ENCODE data around the gene MGAT4C.
"Not testable (repeated sequence)": the region's sequence is repeated elsewhere in the genome, so short reads cannot be mapped to it uniquely, and the experiment has no call there.

Gene MGAT4C

DNA sequence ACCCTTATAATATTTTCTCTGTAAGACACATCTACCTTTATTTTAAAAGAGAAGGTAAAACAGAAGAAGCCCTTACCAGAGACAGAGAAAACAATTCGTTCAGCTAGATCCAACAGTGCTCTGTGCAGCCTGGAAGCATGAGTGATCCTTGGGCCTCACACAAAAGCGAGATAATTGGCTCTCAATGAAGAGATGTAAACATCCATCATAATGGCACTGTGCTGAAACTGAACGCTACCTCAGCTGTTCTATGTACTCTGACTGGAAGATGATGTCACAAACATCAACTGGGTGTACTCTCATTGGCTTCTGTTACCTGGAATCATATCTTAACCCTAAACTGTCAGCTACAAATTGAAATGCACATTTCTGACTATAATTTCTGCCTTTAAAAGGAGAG is at the start of gene MGAT4C:
Gene MGAT4C (minus strand): TSS at position 229 of the 400 bp plus-strand sequence.
- DNase-seq, result no peak

DNA sequence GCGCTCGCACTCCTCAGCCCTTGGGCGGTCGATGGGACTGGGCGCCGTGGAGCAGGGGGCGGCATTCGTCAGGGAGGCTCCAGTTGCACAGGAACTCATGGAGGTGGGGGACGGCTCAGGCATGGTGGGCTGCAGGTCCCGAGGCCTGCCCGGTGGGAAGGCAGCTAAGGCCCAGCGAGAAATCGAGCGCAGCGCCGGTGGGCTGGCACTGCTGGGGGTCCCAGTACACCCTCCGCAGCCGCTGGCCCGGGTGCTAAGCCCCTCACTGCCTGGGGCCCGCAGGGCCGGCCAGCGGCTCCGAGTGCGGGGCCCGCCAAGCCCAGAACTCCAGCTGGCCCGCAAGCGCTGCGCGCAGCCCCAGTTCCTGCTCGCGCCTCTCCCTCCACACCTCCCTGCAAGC is 40.2 kb upstream of the MGAT4C start:
- not testable (repeated sequence) for DNase-seq

GRCh38 chr12:86293682-86294240 is 37.6 kb upstream of the MGAT4C start:
- DNase-seq, result no peak

DNA sequence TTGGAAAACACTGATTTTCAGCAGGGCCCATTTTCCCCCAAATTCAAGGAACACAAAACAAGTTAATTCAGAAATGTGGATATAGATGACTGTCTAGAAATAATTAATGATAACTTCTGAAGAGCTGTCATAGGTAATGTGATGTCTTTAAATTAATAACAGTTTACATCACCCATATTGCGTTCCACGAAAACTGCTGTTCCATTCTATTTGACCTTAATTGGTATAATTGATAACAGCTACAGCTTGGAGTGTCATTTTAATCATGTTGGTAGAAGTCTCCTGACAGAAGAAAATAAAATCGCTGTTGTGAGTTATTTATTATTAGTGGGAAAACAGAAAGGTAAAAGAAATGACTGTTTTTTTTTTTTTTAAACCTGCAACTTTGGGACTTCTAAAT is 36.3 kb upstream of the MGAT4C start:
- DNase-seq, result no peak

- DNase-seq, result no peak
Measured at GRCh38 chr12:86290615-86291014, 34.4 kb upstream of the MGAT4C start.

DNA sequence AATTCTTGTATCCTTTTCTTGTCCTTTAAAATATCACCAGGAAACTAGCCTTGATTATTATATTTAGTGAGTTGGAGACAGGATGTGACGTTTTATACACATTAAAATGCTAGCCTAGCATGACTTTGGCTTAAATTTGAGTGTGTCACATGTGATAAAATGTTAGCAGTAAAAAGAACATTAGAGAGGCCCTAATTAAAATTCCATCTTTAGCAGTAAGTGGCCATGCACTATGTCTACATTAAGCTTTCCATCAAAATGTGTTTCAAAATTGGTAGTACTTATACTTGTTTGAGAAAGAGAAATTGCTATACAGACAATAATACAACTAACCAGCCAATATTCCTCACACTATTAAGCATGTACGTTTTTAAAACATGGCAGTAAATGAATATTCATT is 29.9 kb upstream of the MGAT4C start:
- no peak for DNase-seq

DNA sequence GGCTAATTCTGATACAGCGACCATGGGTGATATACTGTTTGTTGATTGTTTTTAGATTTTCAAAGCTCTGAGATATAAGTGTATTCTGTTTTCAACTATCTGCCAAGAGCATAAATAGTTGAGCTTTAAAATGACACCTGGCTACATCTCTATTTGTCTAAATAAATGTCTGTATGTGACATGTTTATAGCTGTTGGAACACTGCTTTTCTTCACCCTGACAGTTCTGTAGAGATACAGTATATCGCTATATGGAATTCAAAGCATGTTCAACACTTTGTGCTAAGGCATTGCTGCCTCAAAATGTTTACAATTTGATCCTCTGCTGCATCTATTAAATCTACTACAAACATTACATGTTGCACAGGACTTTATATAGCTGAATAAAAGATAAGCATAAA is 27.4 kb upstream of the MGAT4C start:
- DNase-seq, result no peak

DNA sequence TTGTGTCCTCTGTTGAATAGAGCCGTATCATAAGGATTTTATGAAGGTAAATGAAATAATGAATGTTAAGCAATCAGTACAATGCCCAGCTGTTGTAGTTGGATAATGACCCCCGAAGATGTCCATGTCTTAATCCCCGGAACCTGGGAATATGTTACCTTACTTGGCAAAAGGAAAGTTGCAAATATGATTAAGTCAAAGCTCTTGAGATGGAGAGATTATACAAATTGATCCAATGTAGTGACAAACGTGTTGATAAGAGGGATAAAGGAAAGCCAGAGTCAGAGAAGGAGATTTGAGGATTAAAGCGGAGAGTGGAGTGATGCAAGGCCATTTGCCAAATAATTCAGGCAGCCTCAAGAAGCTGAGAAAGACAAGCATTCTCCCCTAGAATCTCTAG is 19.2 kb upstream of the MGAT4C start:
- DNase-seq, result no peak

DNA sequence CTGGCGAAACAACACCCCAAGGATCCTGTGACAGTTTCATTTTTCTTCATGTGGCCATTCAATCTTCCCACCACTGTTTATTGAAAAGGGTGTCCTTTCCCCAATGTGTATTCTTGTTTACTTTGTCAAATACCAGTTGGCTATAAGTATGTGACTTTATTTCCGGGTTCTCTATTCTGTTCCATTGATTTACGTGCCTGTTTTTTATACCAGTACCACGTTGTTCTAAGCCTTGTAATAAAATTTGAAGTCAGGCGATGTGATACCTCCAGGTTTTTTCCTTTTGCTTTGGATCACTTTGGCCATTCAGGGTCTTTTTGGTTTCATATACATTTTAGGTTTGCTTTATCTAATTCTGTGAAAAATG is 9.1 kb upstream of the MGAT4C start:
- no peak for DNase-seq

DNA sequence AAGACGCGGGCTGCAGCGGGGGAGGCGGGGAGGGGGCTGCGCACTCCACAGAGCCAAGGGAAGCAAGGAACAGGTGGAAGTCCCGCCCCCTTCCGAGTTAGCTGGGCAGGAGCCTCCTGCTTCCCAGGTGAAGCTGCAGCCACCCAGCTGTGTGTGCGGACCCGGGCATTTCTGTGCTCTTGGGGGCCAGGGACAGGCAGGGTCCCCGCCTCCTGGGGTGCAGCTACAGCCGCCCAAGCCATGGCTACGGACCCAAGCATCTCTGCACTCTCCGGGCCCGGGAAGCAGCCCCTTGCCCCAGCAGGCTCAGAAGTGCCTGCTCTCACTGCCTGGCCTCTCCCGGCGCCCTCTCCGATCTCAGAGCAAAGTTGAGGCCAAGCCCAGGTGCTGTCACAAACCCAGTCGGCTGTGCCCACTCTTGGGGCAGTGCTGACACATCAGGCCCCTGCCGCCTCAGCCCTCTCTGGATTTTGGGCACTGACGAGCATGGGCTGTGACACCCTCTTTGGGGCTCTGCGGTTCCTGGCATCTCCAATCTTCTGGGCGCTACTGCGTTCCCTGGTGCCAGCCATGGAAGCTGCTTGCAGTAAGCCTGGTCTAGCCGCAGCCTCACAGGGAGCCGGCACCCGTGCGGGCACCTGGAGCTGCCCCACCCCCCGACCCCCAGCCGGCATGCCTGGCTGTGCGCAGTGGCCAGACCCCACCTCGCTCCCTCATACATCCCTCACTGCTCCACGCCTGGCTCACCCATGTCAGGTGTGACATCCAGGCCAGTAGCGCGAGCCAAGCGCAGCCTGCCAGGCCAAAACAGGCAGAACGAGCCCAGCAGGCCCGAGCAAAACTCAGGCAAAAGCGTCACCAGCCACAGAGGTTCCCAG is 8.5 kb upstream of the MGAT4C start:
- DNase-seq, result no peak

GRCh38 chr12:86261578-86261977 is 5.4 kb upstream of the MGAT4C start:
- no peak for DNase-seq

GRCh38 chr12:86261142-86261541 is 5.0 kb upstream of the MGAT4C start:
- DNase-seq, result no peak

DNA sequence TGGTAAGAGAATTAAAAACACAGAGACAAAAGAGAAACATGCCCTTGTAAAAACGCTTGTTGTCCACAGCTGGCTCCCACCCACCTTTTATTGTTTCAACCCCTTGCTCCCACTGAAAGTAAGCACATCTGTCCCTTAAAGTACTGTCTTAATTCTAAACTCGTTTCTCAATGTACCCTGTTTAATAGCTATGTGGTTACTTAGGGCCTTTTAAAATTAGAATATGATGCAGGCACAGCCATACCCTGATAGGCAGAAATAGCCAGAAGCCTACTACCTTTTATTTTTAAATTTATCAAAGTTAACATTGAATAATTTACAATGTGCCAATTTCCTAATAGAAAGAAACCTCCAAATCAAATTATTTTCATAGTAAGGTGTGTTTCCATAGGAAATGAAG is 4.0 kb upstream of the MGAT4C start:
- no peak for DNase-seq

DNA sequence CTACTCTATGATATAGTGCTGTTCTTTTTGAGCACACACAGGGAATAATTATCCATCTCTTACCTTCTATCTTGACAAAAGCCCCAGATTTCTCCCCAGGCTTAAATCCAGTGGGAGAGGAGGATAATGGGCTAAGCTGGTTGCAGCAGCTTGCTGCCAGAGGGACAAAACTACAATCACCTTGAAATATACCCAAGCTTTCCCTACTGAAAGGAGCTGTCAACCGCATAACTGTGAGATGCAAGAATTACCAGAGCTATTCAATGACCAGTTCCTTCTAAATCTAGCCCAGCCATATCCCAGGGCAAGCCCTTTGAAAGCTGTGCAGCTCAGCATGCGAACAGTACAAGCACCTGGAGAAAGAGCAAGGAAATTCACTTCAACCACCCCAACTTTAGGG is 943 bp upstream of the MGAT4C start:
- no peak for DNase-seq

- DNase-seq, result no peak
Measured at GRCh38 chr12:86254399-86255107, 1.6 kb downstream of the MGAT4C start.

- DNase-seq, result no peak
Measured at GRCh38 chr12:86249851-86250250, 6.3 kb downstream of the MGAT4C start.

- no peak for DNase-seq
Measured at GRCh38 chr12:86249276-86249675, 6.9 kb downstream of the MGAT4C start.

DNA sequence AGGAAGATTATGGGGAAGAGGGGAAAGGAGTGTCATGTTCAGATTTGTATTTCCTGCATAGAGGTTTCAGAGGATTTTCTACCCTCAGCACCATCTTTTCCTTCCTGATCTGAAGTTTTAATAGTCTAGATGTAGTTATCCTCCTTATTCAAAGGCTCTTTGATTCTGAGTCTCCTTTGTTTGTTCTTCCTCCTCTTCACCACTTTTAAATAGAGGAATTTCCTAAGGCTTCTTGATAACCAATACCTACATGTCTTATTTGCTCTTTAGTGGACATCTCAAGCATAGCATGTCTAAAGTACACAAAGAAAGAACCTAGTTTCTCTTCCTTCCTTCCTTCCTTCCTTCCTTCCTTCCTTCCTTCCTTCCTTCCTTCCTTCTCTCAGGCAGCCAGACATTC is 8.3 kb downstream of the MGAT4C start:
- DNase-seq, result no peak

DNA sequence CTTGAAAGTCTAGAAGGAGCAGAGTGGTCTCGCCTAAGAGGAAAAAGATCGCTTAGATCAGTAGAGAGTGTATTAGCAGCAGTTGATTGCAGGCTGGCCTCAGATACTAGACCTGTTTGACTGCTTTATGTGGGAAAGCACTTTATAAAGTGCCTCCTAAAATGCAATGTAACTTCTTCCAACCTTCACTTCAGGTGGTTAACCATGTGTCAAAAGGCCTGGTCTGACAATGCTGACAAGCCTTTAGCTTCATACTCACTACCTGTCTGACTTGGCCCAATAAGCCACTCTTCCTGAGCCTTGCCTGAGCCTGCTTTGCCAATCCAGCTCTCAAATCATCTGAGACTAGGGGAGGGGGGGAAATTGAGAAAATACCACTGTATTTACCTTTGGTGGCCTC is 14.6 kb downstream of the MGAT4C start:
- DNase-seq, result no peak

GRCh38 chr12:86234316-86234855 is 21.8 kb downstream of the MGAT4C start:
- DNase-seq, result no peak

GRCh38 chr12:86233126-86233525 is 23.1 kb downstream of the MGAT4C start:
- no peak for DNase-seq

DNA sequence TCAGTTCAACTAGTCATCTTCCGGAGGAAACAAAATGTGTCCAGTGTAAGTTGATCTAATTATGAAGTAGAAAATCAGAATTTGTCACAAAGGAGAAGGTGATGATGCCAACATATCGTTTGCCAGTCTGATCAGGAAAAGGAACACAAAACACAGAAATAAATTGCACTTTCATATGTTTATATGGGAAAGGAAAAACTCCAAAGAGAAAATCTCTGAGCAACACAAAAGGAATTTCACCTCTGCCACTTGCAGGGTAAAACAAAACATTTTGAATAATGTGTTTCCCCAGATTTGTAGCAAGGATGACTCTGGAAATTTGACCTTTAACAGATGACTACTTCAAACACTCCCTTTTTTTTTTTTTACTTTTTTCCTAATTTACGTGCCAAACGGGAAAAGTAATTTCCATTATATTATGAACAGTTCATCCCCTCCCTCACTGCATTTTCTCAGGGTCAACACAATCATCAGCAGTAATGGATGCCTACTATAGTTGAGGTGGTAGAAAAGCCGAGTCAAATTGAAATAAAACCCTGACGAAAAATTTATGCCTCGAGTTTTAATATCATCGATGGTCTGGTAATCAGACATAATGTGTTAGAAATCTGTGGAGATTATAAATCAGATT is 25.6 kb downstream of the MGAT4C start:
- DNase-seq, result no peak

DNA sequence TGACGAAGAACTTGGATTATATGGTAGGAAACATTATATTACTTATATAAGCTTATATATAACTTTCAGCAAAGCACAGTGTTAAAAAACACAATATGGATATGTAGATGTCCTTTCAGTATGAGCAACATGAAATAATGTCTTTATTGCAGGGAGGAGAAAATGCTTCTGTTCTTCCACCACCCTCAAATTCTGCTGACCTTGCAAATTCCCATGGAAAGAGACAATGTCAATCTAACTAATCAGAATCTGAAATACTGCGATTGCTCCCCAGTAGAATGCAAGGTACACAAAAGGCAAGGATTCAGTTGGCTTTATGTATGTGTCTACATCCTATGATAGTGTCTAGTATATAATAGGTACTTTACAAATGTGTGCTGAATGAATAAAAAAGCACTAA is 26.4 kb downstream of the MGAT4C start:
- DNase-seq, result no peak

Measured in activated CD8-positive, alpha-beta memory T cell treated with anti-CD3 and anti-CD28 coated beads for 24 hours (primary cell).